Left ventricle myocardium inferior (tissue), 1 donor: ENCODE measurements around the gene BFSP2. TPM values are rescaled to one million over a fixed set of nuclear protein-coding genes. Genes with fewer than 3 reads are reported as not detected.
A peak's percentile ranks its signal among the peaks of the same experiment; 100 is the strongest.
"Not testable (repeated sequence)": the region's sequence is repeated elsewhere in the genome, so short reads cannot be mapped to it uniquely, and the experiment has no call there.

ENCODE experiments used
- DNase-seq: peaks from one replicate; pipeline ENCODE4 v3.0.0-alpha.2; 2020
- H3K27ac ChIP-seq: fragments of 200-600 bp; replicated peaks from 2 replicates; pipeline ENCODE4 v1.8.0; 2021
- H3K27me3 ChIP-seq: fragments of 200-600 bp; 2 replicates; pipeline ENCODE4 v1.8.0; 2021; ENCODE audit warnings: low read depth
- H3K36me3 ChIP-seq: fragments of 200-600 bp; 2 replicates; pipeline ENCODE4 v1.8.0; 2021
- H3K4me1 ChIP-seq: fragments of 200-600 bp; 2 replicates; pipeline ENCODE4 v1.8.0; 2021
- H3K4me3 ChIP-seq: fragments of 200-600 bp; 2 replicates; pipeline ENCODE4 v1.8.0; 2021; ENCODE audit warnings: mild to moderate bottlenecking, moderate library complexity
- H3K9me3 ChIP-seq: fragments of 200-600 bp; replicated peaks from 2 replicates; pipeline ENCODE4 v1.8.0; 2021
- intact Hi-C: fragments of 100-400 bp; cut with micrococcal nuclease; formaldehyde crosslinking; loops from one replicate; pipeline ENCODE4 v1.11.0; 2022
- total RNA-seq: library from RNA; stranded (reverse); fragmentation: NEBNext Ultra II Directional; extraction: Animal tissue kit (Norgen Biotek cat#: 25700); gene quantifications from one replicate; pipeline ENCODE4 v1.2.1, GENCODE V29; 2021
- TF ChIP-seq, protein P1 (sequence below): fragments of 200-600 bp; IDR thresholded peaks from 2 replicates; pipeline ENCODE4 v1.8.0; 2021; ENCODE audit warnings: antibody characterized with exemption, mild to moderate bottlenecking, borderline replicate concordance
- donor health status: DM: no; HTN: yes; CAD: no; lungs with severe emphysema.

BFSP2 gene
- total RNA-seq, 1 donor from 2014 or later = not detected

DNA sequence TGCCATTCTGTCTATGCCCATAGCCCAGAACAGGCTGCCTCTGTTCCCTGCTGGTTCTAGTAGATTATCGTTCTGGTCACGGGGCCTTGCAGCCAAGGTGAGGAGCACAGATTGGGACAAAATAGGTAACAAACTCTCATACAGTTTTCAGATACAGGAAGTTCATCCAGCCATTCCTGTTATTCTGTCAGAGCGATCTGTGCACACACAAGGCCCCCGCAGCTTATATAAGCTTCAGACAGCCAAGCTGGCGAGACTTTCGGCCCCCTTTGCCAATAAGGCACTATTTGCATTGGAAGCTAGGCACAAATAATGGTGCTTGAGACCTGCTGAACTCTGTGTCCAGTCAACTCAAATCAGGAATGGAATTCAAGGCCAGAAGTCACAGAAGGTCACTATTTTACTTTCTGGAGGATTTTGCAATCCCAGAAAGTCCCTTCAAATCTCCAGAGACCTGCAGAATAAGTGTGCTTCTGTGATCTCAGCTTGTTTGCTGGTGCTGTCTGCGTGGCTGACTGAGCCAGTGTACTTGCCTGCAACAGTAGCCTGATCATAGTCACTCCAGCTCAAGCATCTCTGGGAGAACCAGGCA lies 69.4 kb downstream of the BFSP2 start:
- Histone ChIP-seq H3K4me1 (peaks cover 31% of the 10 kb centered on the region), H3K27ac (peak overlapping the region; percentile 45), H3K9me3 (no peaks in the 10 kb centered on the region), H3K36me3 (no peaks in the 10 kb centered on the region), H3K4me3 (no peak overlapping the region), H3K27me3 (no peaks in the 10 kb centered on the region)
- TF ChIP-seq, protein P1, sequence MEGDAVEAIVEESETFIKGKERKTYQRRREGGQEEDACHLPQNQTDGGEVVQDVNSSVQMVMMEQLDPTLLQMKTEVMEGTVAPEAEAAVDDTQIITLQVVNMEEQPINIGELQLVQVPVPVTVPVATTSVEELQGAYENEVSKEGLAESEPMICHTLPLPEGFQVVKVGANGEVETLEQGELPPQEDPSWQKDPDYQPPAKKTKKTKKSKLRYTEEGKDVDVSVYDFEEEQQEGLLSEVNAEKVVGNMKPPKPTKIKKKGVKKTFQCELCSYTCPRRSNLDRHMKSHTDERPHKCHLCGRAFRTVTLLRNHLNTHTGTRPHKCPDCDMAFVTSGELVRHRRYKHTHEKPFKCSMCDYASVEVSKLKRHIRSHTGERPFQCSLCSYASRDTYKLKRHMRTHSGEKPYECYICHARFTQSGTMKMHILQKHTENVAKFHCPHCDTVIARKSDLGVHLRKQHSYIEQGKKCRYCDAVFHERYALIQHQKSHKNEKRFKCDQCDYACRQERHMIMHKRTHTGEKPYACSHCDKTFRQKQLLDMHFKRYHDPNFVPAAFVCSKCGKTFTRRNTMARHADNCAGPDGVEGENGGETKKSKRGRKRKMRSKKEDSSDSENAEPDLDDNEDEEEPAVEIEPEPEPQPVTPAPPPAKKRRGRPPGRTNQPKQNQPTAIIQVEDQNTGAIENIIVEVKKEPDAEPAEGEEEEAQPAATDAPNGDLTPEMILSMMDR = no peak
- intact Hi-C loops = no loop called here
- DNase-seq = peak; percentile 38

- no peak for DNase-seq
- intact Hi-C loops = no loop called here
Observed at GRCh38 chr3:133472242-133472641, 72.4 kb downstream of the BFSP2 start.

DNA sequence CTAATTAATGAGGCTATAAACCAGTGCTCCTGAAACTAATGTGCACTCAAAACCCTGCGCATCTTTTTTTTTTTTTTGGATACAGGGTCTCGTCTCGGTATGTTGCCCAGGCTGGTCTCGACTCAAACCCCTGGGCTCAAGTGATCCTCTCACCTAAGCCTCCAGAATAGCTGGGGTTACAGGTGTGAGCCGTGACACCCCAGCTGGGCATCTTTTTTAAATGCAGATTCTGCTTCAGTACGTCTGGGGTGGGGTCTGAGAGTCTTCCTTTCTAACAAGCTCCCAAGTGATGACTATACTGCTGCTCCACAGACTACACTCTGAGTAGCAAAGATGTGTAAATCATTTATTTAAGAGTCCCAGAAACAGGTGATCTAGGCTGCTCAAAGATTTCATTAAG lies 73.0 kb downstream of the BFSP2 start:
- intact Hi-C loops = no loop called here
- TF ChIP-seq, protein P1 = no peak
- no peaks in the 10 kb centered on the region for H3K27me3 ChIP-seq
- no peaks in the 10 kb centered on the region for H3K9me3 ChIP-seq
- no peak for DNase-seq
- H3K4me3 ChIP-seq = no peak overlapping the region
- peak overlapping the region; percentile 13 for H3K27ac ChIP-seq
- H3K4me1 ChIP-seq = peaks cover 37% of the 10 kb centered on the region
- H3K36me3 ChIP-seq = no peaks in the 10 kb centered on the region

More at GRCh38 chr3:133472242-133472641, 72.4 kb downstream of the BFSP2 start:
- no peaks in the 10 kb centered on the region for H3K9me3 ChIP-seq
- H3K4me1 ChIP-seq = peaks cover 38% of the 10 kb centered on the region
- H3K4me3 ChIP-seq = peak overlapping the region; percentile 2
- H3K27me3 ChIP-seq = no peaks in the 10 kb centered on the region
- TF ChIP-seq, protein P1 = no peak
- H3K27ac ChIP-seq = no peak overlapping the region
- no peaks in the 10 kb centered on the region for H3K36me3 ChIP-seq

DNA sequence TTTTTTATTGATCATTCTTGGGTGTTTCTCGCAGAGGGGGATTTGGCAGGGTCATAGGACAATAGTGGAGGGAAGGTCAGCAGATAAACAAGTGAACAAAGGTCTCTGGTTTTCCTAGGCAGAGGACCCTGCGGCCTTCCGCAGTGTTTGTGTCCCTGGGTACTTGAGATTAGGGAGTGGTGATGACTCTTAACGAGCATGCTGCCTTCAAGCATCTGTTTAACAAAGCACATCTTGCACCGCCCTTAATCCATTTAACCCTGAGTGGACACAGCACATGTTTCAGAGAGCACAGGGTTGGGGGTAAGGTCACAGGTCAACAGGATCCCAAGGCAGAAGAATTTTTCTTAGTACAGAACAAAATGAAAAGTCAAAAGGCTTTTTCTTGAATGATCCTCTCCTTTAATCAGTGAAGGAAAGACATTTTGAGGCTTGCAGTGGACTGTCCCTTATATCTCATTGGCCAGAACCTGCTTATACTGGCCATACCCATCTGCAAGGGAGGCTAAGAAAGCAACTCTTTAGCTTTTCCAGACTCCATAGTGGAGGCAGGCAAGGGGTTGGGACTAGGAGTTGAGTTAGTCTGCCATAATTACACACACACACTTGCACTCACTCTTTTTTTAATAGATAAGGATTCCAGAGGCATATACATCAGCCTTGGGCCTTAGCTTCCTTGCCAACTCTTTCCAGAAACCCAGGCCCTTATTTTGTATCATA lies 73.8 kb downstream of the BFSP2 start:
- H3K27me3 ChIP-seq, DNase-seq, H3K36me3 ChIP-seq, H3K4me3 ChIP-seq, H3K9me3 ChIP-seq, intact Hi-C loops: not testable (repeated sequence)
- Histone ChIP-seq H3K4me1 (peaks cover 30% of the 10 kb centered on the region), H3K27ac (peak overlapping the region; percentile 85)

DNA sequence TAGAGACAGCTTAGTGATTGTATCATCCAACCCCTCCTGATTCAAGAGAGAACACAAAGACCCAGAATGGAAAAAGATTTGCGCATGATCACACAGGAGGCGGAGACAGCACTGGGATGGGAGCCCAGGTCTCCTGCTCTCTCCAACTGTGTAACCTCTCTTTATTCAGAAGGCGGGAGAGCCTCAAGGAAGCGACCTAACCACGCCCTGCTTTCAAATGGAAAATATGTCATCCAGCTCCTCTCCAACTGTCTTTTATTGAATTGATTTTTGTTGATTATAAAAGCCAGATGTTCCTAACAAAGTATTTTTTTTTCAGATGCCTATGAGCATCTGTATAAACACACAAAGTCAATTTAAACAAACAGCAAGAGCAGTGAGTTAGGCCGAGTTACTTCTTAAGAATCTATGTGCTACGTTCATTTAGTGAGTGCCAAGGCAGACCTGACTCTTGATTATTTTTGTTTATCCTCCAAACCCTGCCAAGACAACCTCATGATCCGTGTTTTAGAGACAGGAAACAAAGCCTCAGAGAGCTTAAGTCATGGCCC lies 74.5 kb downstream of the BFSP2 start:
- intact Hi-C loops = no loop called here
- Histone ChIP-seq H3K36me3 (no peaks in the 10 kb centered on the region), H3K27ac (peak overlapping the region; percentile 85), H3K4me3 (no peak overlapping the region), H3K4me1 (peaks cover 23% of the 10 kb centered on the region), H3K27me3 (no peaks in the 10 kb centered on the region), H3K9me3 (no peaks in the 10 kb centered on the region)
- DNase-seq = peak; percentile 72
- TF ChIP-seq, protein P1 = no peak

- TF ChIP-seq, protein P1 = no peak
- no peaks in the 10 kb centered on the region for H3K27me3 ChIP-seq
- no peaks in the 10 kb centered on the region for H3K36me3 ChIP-seq
- peaks cover 19% of the 10 kb centered on the region for H3K4me1 ChIP-seq
- intact Hi-C loops = no loop called here
- no peaks in the 10 kb centered on the region for H3K9me3 ChIP-seq
- H3K27ac ChIP-seq = peak overlapping the region; percentile 85
- H3K4me3 ChIP-seq = no peak overlapping the region
- DNase-seq = no peak
Observed at GRCh38 chr3:133474817-133475216, 75.0 kb downstream of the BFSP2 start.
